ENCODE results near the gene SYMPK. TPM values are rescaled to one million over a fixed set of nuclear protein-coding genes. Genes with fewer than 3 reads are reported as not detected.

The SYMPK gene
- total RNA-seq, 2 experiments from 2014 or later = 97.3 to 98.3 TPM

GRCh38 chr19:45767410-45767880 is 95.5 kb downstream of the SYMPK start:
- ChIA-PET CTCF (interaction anchor here (1.6 to 9.4 kb wide), 5 partner anchors 11 to 75 kb away, joined by 4 to 238 read pairs (median 40); partner anchors contain the start of genes DMWD, QPCTL and SNRPD2), POLR2A (no interaction called here)
- Mint-ChIP-seq H3K27me3 (ENCODE audit: low read depth) (peaks cover 21% of the 10 kb centered on the region), H3K9me3 (ENCODE audit: insufficient read depth) (no peaks in the 10 kb centered on the region), H3K4me3 (peak overlapping the region; percentile 25), H3K36me3 (ENCODE audit: low read depth) (no peaks in the 10 kb centered on the region), H3K4me1 (ENCODE audit: low read depth) (peaks cover 23% of the 10 kb centered on the region), H3K27ac (no peak overlapping the region)
- DNase-seq (no peak), ATAC-seq (no peak)

DNA sequence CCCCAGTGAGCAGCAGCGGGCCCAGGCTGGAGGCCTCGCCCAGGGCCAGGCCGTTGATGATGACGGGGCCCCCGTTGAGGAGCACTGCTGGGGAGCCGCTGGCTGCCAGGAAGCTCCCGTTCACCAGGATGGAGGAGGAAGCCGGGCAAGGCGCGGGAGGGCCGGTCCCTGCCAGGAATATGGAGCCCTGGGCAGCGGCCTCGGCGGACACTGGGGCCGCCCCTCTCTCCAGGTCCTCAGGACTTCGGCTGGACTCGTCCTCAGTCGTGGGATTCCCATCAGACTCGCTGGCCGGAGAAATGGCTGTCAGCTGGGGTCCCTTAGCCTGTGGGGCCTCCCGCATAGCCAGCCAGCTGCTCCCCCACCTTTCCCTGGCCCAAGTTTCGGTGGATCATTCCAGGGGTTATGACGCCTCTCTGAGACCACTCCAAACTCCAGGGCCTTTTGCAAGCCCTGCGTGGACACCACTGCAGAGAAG is 96.0 kb downstream of the SYMPK start:
- ChIA-PET CTCF (interaction anchor here (1.6 to 9.4 kb wide), 4 partner anchors 12 to 74 kb away, joined by 4 to 238 read pairs (median 34); partner anchors contain the start of genes QPCTL and SNRPD2), POLR2A (no interaction called here)
- ATAC-seq = no peak

GRCh38 chr19:45766296-45766868 is 96.6 kb downstream of the SYMPK start:
- DNase-seq (no peak), ATAC-seq (no peak)
- CTCF ChIA-PET = interaction anchor here (9.4 kb wide), 1 partner anchor 34 kb away, joined by 238 read pairs; no protein-coding TSS in a partner anchor
- Mint-ChIP-seq H3K4me3 (no peak overlapping the region), H3K27ac (no peak overlapping the region), H3K36me3 (ENCODE audit: low read depth) (no peaks in the 10 kb centered on the region), H3K27me3 (ENCODE audit: low read depth) (peaks cover 15% of the 10 kb centered on the region), H3K4me1 (ENCODE audit: low read depth) (peaks cover 23% of the 10 kb centered on the region), H3K9me3 (ENCODE audit: insufficient read depth) (no peaks in the 10 kb centered on the region)
- POLR2A ChIA-PET = no interaction called here

More for the DNA sequence above, 96.0 kb downstream of the SYMPK start:
- H3K4me1 Mint-ChIP-seq (ENCODE audit: low read depth) = peaks cover 23% of the 10 kb centered on the region
- peaks cover 16% of the 10 kb centered on the region for H3K27me3 Mint-ChIP-seq (ENCODE audit: low read depth)
- H3K9me3 Mint-ChIP-seq (ENCODE audit: insufficient read depth) = no peaks in the 10 kb centered on the region
- H3K36me3 Mint-ChIP-seq (ENCODE audit: low read depth) = no peaks in the 10 kb centered on the region
- H3K4me3 Mint-ChIP-seq = peak overlapping the region; percentile 25
- no peak for DNase-seq
- no peak overlapping the region for H3K27ac Mint-ChIP-seq

DNA sequence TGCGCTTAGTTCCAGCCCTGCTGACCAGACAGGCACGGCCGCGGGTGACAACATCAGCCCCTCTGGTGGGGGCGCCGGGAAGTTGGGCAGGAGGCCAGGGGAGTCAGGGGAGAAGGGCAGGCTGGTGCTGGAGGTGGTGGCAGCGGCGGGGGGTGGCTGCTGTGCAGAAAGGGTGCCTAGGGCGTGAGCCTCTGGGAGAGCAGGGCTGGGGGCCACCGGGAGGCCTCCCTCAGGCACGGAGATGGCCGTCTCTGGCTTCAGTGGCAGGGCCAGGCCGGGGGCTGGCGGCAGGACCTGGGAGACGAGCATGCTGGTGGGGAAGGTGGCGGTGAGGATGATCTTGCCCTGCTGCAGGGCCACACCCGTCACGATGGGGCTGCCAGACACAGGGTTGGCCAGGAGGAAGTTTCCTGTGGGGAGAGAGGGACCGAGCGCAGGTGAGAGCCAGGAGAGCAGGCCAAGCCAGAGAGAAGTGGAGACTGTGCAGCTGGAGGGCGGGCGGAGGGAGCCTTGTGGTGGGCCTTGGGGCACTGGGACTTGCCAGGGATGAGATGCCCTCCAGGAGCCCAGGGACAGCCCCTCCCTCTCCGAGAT is 97.1 kb downstream of the SYMPK start:
- Mint-ChIP-seq H3K4me3 (no peak overlapping the region), H3K27me3 (ENCODE audit: low read depth) (peaks cover 12% of the 10 kb centered on the region), H3K36me3 (ENCODE audit: low read depth) (no peaks in the 10 kb centered on the region), H3K4me1 (ENCODE audit: low read depth) (peaks cover 18% of the 10 kb centered on the region), H3K9me3 (ENCODE audit: insufficient read depth) (no peaks in the 10 kb centered on the region), H3K27ac (no peak overlapping the region)
- DNase-seq (no peak), ATAC-seq (no peak)
- ChIA-PET POLR2A (no interaction called here), CTCF (interaction anchor here (1.4 kb wide), 1 partner anchor 13 kb away, joined by 3 read pairs; no protein-coding TSS in a partner anchor)

Other genes with a start within 250 kb of the SYMPK start
- gene EML2, start 223.8 kb downstream of the SYMPK start, total RNA-seq = 10 to 100 TPM; 93.6 to 97.6 TPM
- gene GIPR, start 194.9 kb downstream of the SYMPK start, total RNA-seq = 1 to 10 TPM; 7.0 to 9.2 TPM
- gene SNRPD2, start 171.2 kb downstream of the SYMPK start, total RNA-seq = 100 to 1,000 TPM; 634 to 652 TPM
- gene QPCTL, start 170.5 kb downstream of the SYMPK start, total RNA-seq = 1 to 10 TPM; 6.7 to 8.0 TPM
- gene FBXO46, start 132.3 kb downstream of the SYMPK start, total RNA-seq = 10 to 100 TPM; 32.6 to 33.9 TPM
- gene MEIOSIN, start 129.7 kb downstream of the SYMPK start, total RNA-seq = not detected
- gene SIX5, start 93.9 kb downstream of the SYMPK start, total RNA-seq = under 1 TPM; 0.53 to 0.89 TPM
- 10 to 100 TPM in 1 of 2 experiments, 1 to 10 TPM in 1; 9.9 to 14.4 TPM for gene DMPK, start 80.7 kb downstream of the SYMPK start, total RNA-seq
- gene DMWD, start 70.3 kb downstream of the SYMPK start, total RNA-seq = 10 to 100 TPM; 20.6 TPM
- under 1 TPM; 0.55 to 0.68 TPM for gene RSPH6A, start 47.8 kb downstream of the SYMPK start, total RNA-seq
- not detected for gene FOXA3, start 1.2 kb upstream of the SYMPK start, total RNA-seq
- 10 to 100 TPM; 18.0 to 19.1 TPM for gene IRF2BP1, start 23.0 kb upstream of the SYMPK start, total RNA-seq
- gene MYPOP, start 39.5 kb upstream of the SYMPK start, total RNA-seq = 10 to 100 TPM; 10.4 to 11.3 TPM
- gene NANOS2, start 51.6 kb upstream of the SYMPK start, total RNA-seq = not detected
- gene NOVA2, start 110.7 kb upstream of the SYMPK start, total RNA-seq = not detected
- 10 to 100 TPM; 26.3 to 29.2 TPM for gene CCDC61, start 132.3 kb upstream of the SYMPK start, total RNA-seq
- gene PGLYRP1, start 159.9 kb upstream of the SYMPK start, total RNA-seq = not detected
- not detected for gene IGFL4, start 177.9 kb upstream of the SYMPK start, total RNA-seq